H1 (cell line): ENCODE data around the gene OSBP2. TPM values are rescaled to one million over a fixed set of nuclear protein-coding genes. Genes with fewer than 3 reads are reported as not detected.

Experiments
- BACH1 ChIP-seq: IDR thresholded peaks from 2 replicates; pipeline ENCODE4 v1.6.1; 2012; ENCODE audit warnings: low read length, improper control_type of control experiment
- GABPA ChIP-seq: IDR thresholded peaks from 2 replicates; pipeline ENCODE4 v1.6.1; 2011; ENCODE audit warnings: mild to moderate bottlenecking, low read length, moderate library complexity, borderline replicate concordance; ENCODE audit not compliant: insufficient read depth
- GTF2F1 ChIP-seq: IDR thresholded peaks from 2 replicates; pipeline ENCODE4 v1.6.1; 2012; ENCODE audit warnings: low read depth, low read length, improper control_type of control experiment, borderline replicate concordance
- MAFK ChIP-seq: IDR thresholded peaks from 2 replicates; pipeline ENCODE4 v1.6.1; 2012; ENCODE audit warnings: low read depth, mild to moderate bottlenecking, improper control_type of control experiment, low read length
- POLR2A ChIP-seq, 2 experiments: IDR thresholded peaks; 1 replicate in 1 of 2; 2 replicates in 1 of 2; pipeline ENCODE4 v1.6.1; 2011; ENCODE audit warnings: low read depth in 2 of 2, low read length in 2 of 2, mild to moderate bottlenecking in 2 of 2; ENCODE audit errors: control extremely low read depth in 1 of 2
- SP4 ChIP-seq: IDR thresholded peaks from 2 replicates; pipeline ENCODE4 v1.6.1; 2012; ENCODE audit warnings: low read length, inconsistent platforms
- TCF12 ChIP-seq: IDR thresholded peaks from 2 replicates; pipeline ENCODE4 v1.6.1; 2011; ENCODE audit warnings: low read depth, mild to moderate bottlenecking, low read length
- polyA plus RNA-seq, 7 experiments: library from polyadenylated mRNA; depleted of rRNA in 3 of 7; stranded (reverse) in 5 of 7; unstranded in 2 of 7; fragments of >200 nt in 5 of 7; fragments of 200-250 nt in 2 of 7; gene quantifications; 1 replicate in 5 of 7; 2 replicates in 1 of 7; 4 replicates in 1 of 7; pipeline versions ENCODE4 v1.2.1 to v1.2.3, GENCODE V29; 2011 to 2013; ENCODE audit warnings: missing spikeins in 2 of 7, mixed read lengths in 2 of 7
- total RNA-seq: library from RNA; stranded (reverse); fragmentation: NEBNext Ultra II Directional; extraction: Animal tissue kit (Norgen Biotek cat#: 25700); gene quantifications from 2 replicates; pipeline ENCODE4 v1.2.1, GENCODE V29; 2021
- TF ChIP-seq, protein P1 (sequence below): fragments of 300-600 bp; sonication (generic); IDR thresholded peaks from 2 replicates; pipeline ENCODE4 v1.7.1; 2012; ENCODE audit warnings: low read length, moderate library complexity, mild to moderate bottlenecking, inconsistent platforms; ENCODE audit not compliant: insufficient replicate concordance

Gene OSBP2
- total and polyA plus RNA-seq, 2 of the 8 experiments (the other 6 are each of a cell fraction or from before 2014, with no cell fraction given) = 3.4 to 3.7 TPM

DNA sequence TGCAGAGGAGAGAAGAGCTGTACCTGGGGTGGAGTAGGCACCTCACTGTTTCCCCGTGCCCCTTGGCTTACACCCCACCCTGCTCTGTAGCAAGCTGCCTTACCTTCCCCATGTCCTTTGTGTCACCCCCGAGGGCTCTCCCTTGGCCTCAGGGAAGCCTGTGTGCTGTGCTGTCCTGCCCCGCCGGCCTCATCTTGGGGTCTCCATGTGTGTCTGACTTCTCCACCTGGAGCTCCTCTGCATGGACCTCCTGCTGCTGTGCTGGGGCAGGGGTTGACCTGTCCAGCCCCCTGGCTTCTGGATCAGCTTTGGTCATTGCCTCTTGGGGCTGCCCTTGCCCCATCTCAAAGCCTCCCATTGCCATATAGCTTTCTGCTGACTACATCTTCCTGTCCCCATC is 59.8 kb downstream of the OSBP2 start (continued):
- TF ChIP-seq, protein P1, sequence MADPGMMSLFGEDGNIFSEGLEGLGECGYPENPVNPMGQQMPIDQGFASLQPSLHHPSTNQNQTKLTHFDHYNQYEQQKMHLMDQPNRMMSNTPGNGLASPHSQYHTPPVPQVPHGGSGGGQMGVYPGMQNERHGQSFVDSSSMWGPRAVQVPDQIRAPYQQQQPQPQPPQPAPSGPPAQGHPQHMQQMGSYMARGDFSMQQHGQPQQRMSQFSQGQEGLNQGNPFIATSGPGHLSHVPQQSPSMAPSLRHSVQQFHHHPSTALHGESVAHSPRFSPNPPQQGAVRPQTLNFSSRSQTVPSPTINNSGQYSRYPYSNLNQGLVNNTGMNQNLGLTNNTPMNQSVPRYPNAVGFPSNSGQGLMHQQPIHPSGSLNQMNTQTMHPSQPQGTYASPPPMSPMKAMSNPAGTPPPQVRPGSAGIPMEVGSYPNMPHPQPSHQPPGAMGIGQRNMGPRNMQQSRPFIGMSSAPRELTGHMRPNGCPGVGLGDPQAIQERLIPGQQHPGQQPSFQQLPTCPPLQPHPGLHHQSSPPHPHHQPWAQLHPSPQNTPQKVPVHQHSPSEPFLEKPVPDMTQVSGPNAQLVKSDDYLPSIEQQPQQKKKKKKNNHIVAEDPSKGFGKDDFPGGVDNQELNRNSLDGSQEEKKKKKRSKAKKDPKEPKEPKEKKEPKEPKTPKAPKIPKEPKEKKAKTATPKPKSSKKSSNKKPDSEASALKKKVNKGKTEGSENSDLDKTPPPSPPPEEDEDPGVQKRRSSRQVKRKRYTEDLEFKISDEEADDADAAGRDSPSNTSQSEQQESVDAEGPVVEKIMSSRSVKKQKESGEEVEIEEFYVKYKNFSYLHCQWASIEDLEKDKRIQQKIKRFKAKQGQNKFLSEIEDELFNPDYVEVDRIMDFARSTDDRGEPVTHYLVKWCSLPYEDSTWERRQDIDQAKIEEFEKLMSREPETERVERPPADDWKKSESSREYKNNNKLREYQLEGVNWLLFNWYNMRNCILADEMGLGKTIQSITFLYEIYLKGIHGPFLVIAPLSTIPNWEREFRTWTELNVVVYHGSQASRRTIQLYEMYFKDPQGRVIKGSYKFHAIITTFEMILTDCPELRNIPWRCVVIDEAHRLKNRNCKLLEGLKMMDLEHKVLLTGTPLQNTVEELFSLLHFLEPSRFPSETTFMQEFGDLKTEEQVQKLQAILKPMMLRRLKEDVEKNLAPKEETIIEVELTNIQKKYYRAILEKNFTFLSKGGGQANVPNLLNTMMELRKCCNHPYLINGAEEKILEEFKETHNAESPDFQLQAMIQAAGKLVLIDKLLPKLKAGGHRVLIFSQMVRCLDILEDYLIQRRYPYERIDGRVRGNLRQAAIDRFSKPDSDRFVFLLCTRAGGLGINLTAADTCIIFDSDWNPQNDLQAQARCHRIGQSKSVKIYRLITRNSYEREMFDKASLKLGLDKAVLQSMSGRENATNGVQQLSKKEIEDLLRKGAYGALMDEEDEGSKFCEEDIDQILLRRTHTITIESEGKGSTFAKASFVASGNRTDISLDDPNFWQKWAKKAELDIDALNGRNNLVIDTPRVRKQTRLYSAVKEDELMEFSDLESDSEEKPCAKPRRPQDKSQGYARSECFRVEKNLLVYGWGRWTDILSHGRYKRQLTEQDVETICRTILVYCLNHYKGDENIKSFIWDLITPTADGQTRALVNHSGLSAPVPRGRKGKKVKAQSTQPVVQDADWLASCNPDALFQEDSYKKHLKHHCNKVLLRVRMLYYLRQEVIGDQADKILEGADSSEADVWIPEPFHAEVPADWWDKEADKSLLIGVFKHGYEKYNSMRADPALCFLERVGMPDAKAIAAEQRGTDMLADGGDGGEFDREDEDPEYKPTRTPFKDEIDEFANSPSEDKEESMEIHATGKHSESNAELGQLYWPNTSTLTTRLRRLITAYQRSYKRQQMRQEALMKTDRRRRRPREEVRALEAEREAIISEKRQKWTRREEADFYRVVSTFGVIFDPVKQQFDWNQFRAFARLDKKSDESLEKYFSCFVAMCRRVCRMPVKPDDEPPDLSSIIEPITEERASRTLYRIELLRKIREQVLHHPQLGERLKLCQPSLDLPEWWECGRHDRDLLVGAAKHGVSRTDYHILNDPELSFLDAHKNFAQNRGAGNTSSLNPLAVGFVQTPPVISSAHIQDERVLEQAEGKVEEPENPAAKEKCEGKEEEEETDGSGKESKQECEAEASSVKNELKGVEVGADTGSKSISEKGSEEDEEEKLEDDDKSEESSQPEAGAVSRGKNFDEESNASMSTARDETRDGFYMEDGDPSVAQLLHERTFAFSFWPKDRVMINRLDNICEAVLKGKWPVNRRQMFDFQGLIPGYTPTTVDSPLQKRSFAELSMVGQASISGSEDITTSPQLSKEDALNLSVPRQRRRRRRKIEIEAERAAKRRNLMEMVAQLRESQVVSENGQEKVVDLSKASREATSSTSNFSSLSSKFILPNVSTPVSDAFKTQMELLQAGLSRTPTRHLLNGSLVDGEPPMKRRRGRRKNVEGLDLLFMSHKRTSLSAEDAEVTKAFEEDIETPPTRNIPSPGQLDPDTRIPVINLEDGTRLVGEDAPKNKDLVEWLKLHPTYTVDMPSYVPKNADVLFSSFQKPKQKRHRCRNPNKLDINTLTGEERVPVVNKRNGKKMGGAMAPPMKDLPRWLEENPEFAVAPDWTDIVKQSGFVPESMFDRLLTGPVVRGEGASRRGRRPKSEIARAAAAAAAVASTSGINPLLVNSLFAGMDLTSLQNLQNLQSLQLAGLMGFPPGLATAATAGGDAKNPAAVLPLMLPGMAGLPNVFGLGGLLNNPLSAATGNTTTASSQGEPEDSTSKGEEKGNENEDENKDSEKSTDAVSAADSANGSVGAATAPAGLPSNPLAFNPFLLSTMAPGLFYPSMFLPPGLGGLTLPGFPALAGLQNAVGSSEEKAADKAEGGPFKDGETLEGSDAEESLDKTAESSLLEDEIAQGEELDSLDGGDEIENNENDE = no peak
- TF ChIP-seq BACH1 = no peak
- TF ChIP-seq GTF2F1 = no peak
- TF ChIP-seq SP4 = no peak
- no peak for TF ChIP-seq TCF12
- no peak for TF ChIP-seq GABPA
- TF ChIP-seq POLR2A (IDR thresholded peaks at IDR 0.05; ENCODE audit: control extremely low read depth in 1 of 2, low read depth in 2 of 2, low read length in 2 of 2) = no peak
- no peak for TF ChIP-seq MAFK
